Stomach (tissue), 9 donors: ENCODE results near the gene KMT5B. TPM values are rescaled to one million over a fixed set of nuclear protein-coding genes. Genes with fewer than 3 reads are reported as not detected.

Experiments
- DNase-seq, 2 donors: peaks; one replicate each; pipeline versions ENCODE4 v3.0.0 to v3.0.0-alpha.2; 2013 to 2019
- H3K27ac ChIP-seq, 5 donors: fragments of 200-600 bp in 4 of 5; sonication (generic) in 4 of 5; one replicate each; pipeline ENCODE4 v1.5.1; 2013 to 2019; ENCODE audit warnings: mild to moderate bottlenecking in 1 of 5, moderate library complexity in 1 of 5
- H3K27me3 ChIP-seq, 3 donors: fragments of 200-600 bp; sonication (generic); one replicate each; pipeline ENCODE4 v1.5.1; 2017 to 2019; ENCODE audit warnings: mixed run types in 1 of 3
- H3K36me3 ChIP-seq, 4 donors: fragments of 200-600 bp; sonication (generic); 1 replicate in 3 of 4; 2 replicates in 1 of 4; pipeline ENCODE4 v1.5.1; 2016 to 2019
- H3K4me1 ChIP-seq, 4 donors: fragments of 200-600 bp; sonication (generic); one replicate each; pipeline ENCODE4 v1.5.1; 2016 to 2019
- H3K4me3 ChIP-seq, 4 donors: fragments of 200-600 bp; sonication (generic) in 3 of 4; one replicate each; pipeline ENCODE4 v1.5.1; 2016 to 2019; ENCODE audit warnings: mild to moderate bottlenecking in 1 of 4
- H3K9me3 ChIP-seq, 4 donors: fragments of 200-600 bp; sonication (generic); one replicate each; pipeline ENCODE4 v1.5.1; 2016 to 2019
- EP300 ChIP-seq: sonication (generic); formaldehyde crosslinking; IDR thresholded peaks from one replicate; pipeline ENCODE4 v1.6.1; 2017; ENCODE audit warnings: antibody characterized with exemption
- POLR2A ChIP-seq, 4 donors: fragments of 450-650 bp; IDR thresholded peaks; one replicate each; pipeline ENCODE4 v1.6.1; 2016; ENCODE audit warnings: antibody characterized with exemption in 4 of 4, control low read depth in 2 of 4, mild to moderate bottlenecking in 1 of 4, moderate library complexity in 1 of 4
- POLR2AphosphoS5 ChIP-seq, 3 donors: sonication (generic); formaldehyde crosslinking; IDR thresholded peaks; one replicate each; pipeline ENCODE4 v1.6.1; 2016; ENCODE audit warnings: antibody characterized with exemption in 3 of 3
- WGBS, 5 donors: extraction: QIAGEN DNeasy Blood & Tissue Kit in 3 of 5; methylation state at CpG; one replicate each; pipeline versions ENCODE4 v1.1.5 to v1.1.7; 2013 to 2018; 5-methylcytosine and 5-hydroxymethylcytosine counted together
- intact Hi-C: fragments of 100-400 bp; cut with DNase I; formaldehyde crosslinking; loops from one replicate; pipeline ENCODE4 v1.15.1; 2023; ENCODE audit warnings: low total_unique reads
- polyA plus RNA-seq, 3 donors: library from polyadenylated mRNA; stranded (reverse); fragments of 200-250 nt; gene quantifications; one replicate each; pipeline ENCODE4 v1.2.3, GENCODE V29; 2013
- total RNA-seq, 5 donors: library from RNA; depleted of rRNA; stranded (reverse); fragments of >200 nt; gene quantifications; one replicate each; pipeline versions ENCODE4 v1.1.0 to v1.2.3, GENCODE V29; 2014 to 2016
- TF ChIP-seq, protein P1 (sequence below), 7 experiments: fragments of 450-650 bp in 4 of 7; fragments of 200-600 bp in 3 of 7; sonication (generic) in 3 of 7; IDR thresholded peaks; one replicate each; pipeline ENCODE4 v1.5.1; 2016 to 2019; ENCODE audit warnings: antibody characterized with exemption in 7 of 7, control low read depth in 2 of 7, mild to moderate bottlenecking in 1 of 7
- donor health status: healthy with polysubstance abuse.
- donor health status: Bipolar disorder and iron deficiency.
- donor health status: healthy.

The KMT5B gene
- total and polyA plus RNA-seq, 8 donors: 14.3 to 52.7 (median 25.1) TPM

DNA sequence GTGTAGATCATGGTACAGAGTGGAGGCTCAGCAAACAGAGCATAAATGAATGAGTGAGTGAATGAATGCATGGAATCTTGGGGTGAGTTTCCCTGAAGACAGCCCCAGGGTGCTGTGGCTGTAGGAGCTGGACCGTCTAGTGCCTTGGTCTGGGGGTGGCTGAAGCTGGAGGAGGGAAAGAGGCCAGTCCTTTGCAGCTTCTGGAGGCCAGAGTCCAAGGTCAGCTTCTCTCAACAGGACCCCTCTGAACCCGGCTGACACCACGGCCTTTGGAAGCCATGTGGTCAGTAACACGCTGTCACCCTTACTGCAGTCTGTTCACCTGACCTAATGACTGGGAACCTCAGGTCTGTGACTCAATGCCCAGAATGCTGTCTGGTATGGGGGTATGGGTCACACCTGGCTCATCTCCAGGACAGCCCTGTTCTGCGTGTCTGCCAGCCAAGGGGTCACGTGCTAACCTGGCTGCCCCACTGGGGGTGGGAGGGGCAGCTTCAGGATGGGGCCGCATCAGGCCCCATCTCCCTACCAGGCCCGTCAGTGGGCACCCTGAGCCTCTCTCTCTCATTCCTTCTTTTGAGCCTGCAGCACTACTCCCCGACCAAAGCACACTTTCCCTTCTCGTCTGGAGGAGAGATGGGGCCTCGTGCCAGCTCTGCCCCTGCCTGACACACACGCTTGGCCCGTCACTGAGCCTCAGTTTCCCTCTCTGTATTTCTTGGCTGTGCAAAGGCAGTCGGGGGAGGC is 67.8 kb downstream of the KMT5B start:
- intact Hi-C loops: no loop called here
- no peak for TF ChIP-seq POLR2A (IDR thresholded peaks at IDR 0.05)
- TF ChIP-seq POLR2AphosphoS5 (IDR thresholded peaks at IDR 0.05): no peak
- TF ChIP-seq EP300: no peak
- TF ChIP-seq, protein P1, sequence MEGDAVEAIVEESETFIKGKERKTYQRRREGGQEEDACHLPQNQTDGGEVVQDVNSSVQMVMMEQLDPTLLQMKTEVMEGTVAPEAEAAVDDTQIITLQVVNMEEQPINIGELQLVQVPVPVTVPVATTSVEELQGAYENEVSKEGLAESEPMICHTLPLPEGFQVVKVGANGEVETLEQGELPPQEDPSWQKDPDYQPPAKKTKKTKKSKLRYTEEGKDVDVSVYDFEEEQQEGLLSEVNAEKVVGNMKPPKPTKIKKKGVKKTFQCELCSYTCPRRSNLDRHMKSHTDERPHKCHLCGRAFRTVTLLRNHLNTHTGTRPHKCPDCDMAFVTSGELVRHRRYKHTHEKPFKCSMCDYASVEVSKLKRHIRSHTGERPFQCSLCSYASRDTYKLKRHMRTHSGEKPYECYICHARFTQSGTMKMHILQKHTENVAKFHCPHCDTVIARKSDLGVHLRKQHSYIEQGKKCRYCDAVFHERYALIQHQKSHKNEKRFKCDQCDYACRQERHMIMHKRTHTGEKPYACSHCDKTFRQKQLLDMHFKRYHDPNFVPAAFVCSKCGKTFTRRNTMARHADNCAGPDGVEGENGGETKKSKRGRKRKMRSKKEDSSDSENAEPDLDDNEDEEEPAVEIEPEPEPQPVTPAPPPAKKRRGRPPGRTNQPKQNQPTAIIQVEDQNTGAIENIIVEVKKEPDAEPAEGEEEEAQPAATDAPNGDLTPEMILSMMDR (IDR thresholded peaks at IDR 0.05): no peak
- Histone ChIP-seq H3K9me3 (no peaks in the 10 kb centered on the region), H3K4me1 (peaks cover 47 to 90% (median 73%) of the 10 kb centered on the region in 4 donors), H3K36me3 (no peaks in the 10 kb centered on the region), H3K27me3 (no peaks in the 10 kb centered on the region), H3K27ac (peak overlapping the region; percentile 85 to 95 (median 87)), H3K4me3 (no peak overlapping the region)
- WGBS, 5 donors: 49 to 65% (median 60%) methylated on average over 14 of the region's 14 CpGs
- DNase-seq: peak in 1 of 2 donors; percentile 58

DNA sequence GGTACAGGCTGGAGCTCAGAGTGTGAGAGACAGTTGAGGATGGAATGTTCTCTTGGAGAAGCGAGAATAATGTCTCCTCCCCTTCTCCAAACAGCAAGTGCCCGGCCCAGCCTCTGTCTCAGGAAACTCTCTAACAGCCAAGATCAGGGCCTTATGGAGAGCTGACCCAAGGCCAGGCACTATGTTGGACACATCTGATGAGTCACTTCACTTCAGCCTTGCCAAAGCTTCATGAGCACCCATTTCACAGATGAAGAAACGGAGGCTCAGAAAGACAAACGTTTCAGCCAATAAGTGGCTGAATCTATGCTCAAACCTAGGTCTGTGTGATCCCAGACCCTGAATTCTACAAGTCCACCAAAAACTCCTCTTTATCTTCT is 69.8 kb downstream of the KMT5B start:
- H3K27ac ChIP-seq: peak overlapping the region in 4 of 5 donors; percentile 15 to 92 (median 76)
- H3K27me3 ChIP-seq: no peaks in the 10 kb centered on the region
- no peak overlapping the region for H3K4me3 ChIP-seq
- peaks cover 47 to 81% (median 69%) of the 10 kb centered on the region in 4 donors for H3K4me1 ChIP-seq
- H3K9me3 ChIP-seq: no peaks in the 10 kb centered on the region
- 57 to 89% (median 70%) methylated on average over 4 of the region's 4 CpGs for WGBS, 5 donors
- intact Hi-C loops: no loop called here
- H3K36me3 ChIP-seq: no peaks in the 10 kb centered on the region
- TF ChIP-seq POLR2A (IDR thresholded peaks at IDR 0.05): no peak
- TF ChIP-seq POLR2AphosphoS5 (IDR thresholded peaks at IDR 0.05): peak in 1 of 3 donors; percentile 29
- no peak for DNase-seq

DNA sequence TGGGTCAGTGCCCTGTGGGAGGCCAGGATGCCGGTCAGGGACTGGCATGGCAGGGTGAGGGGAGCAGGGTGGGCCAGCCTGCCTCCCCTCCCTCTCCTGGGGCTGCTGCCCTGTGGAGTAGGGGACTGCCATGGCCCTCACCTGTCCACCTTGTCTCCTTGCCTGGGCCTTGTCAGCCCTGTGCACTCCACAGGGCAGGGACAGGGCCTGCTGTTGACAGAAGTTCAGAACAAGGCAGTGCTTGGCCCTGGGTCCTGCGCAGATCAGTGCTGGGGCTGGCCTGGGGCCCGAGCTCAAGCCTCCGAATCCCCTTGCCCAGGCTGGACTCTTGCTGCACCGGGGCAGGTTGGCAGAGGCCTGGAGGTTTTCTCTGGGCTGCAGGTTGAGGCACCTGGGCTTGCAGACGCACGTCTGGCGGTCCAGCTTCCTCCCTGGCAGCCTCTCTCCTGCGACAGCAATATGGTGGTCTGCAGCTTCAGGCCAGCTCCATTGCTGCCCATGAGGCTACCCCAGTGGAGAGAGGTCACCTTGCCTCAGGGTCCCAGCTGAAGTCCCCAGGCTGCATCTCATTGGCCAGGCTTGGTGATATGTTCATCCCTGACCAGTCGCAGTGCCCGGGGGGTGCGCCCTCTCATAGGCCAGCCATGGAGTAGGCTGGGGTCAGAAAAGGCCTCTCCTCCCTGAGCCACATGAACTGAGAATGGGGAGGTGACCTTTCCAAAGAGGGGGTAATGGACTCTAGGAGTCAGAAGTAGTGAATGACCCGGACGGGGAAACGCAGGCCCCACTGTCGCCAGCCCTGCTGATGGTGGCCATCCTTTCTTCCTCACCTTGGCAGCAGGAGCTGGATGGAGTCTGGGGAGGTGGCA is 70.4 kb downstream of the KMT5B start:
- DNase-seq: peak in 1 of 2 donors; percentile 68
- Histone ChIP-seq H3K36me3 (no peaks in the 10 kb centered on the region), H3K4me3 (no peak overlapping the region), H3K27me3 (no peaks in the 10 kb centered on the region), H3K9me3 (no peaks in the 10 kb centered on the region), H3K27ac (peak overlapping the region; percentile 69 to 92 (median 80)), H3K4me1 (peaks cover 51 to 82% (median 69%) of the 10 kb centered on the region in 4 donors)
- intact Hi-C loops: no loop called here
- TF ChIP-seq POLR2A (IDR thresholded peaks at IDR 0.05): no peak
- TF ChIP-seq EP300: no peak
- TF ChIP-seq, protein P1 (IDR thresholded peaks at IDR 0.05): no peak
- no peak for TF ChIP-seq POLR2AphosphoS5 (IDR thresholded peaks at IDR 0.05)
- 63 to 81% (median 67%) methylated on average over 10 to 16 of the region's 16 CpGs for WGBS, 5 donors

DNA sequence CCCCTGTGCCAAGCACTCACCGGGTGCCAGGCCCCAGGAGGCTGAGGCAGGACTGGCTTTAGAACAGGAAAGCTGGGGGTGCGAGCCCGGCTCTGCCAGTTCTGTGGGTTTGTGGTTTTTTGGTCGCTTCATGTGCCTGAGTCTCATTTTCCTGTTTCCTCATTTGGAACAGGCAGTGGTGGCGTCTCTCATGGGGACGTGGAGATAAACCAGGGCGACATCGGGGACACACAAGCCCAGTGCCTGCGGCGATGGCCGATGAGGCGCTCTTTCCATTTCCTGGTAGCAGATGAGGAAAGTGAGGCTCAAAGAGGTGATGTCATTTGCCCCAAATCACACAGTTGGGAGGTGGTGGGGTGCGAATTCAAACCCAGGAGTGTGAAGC is 71.1 kb downstream of the KMT5B start:
- intact Hi-C loops: no loop called here
- Histone ChIP-seq H3K27ac (peak overlapping the region; percentile 69 to 92 (median 80)), H3K4me3 (no peak overlapping the region), H3K9me3 (no peaks in the 10 kb centered on the region), H3K36me3 (no peaks in the 10 kb centered on the region), H3K27me3 (no peaks in the 10 kb centered on the region), H3K4me1 (peaks cover 49 to 79% (median 67%) of the 10 kb centered on the region in 4 donors)
- WGBS, 5 donors: 22 to 60% (median 40%) methylated on average over 13 of the region's 13 CpGs
- TF ChIP-seq POLR2AphosphoS5 (IDR thresholded peaks at IDR 0.05): no peak
- peak in 1 of 2 donors; percentile 85 for DNase-seq

DNA sequence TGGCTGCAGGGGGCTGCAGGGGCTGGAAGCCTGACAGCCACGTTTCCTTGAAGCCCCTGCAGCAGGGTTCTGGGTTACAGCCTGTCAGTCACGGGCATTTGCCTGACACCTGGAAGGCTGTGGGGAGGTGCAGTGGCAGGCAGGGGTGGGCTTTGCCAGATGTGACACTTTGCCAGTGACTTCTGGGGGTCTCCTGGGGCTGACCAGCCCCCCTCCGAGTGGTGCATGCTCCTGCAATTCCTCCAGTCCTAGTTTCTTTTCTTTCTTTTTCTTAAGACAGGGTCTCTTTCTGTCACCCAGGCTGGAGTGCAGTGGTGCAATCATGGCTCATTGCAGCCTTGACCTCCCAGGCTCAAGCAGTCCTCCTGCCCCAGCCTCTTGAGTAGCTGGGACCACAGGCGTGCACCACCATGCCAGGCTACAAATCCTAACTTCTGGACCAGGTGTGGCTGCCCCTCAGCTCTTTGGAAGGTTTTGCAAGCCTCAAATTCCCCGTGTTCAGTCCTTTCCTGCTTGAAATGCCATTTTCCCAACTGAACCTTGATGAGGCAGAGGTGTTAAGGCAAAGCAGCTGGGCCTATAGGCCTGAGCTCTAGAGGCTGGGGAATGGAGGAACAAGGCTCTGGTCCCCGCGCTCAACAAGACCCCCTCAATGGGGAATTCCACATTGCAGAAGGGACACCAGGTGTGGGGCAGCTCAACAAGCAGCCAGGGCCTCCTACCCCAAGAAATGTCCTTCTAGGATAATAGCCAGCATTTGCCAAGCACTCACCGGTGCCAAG is 71.7 kb downstream of the KMT5B start:
- H3K27ac ChIP-seq: peak overlapping the region; percentile 69 to 92 (median 80)
- DNase-seq: no peak
- no peaks in the 10 kb centered on the region for H3K27me3 ChIP-seq
- no peak overlapping the region for H3K4me3 ChIP-seq
- TF ChIP-seq, protein P1 (IDR thresholded peaks at IDR 0.05): no peak
- TF ChIP-seq POLR2AphosphoS5 (IDR thresholded peaks at IDR 0.05) (no peak), EP300 (no peak), POLR2A (IDR thresholded peaks at IDR 0.05) (no peak)
- 49 to 62% (median 51%) methylated on average over 8 of the region's 8 CpGs for WGBS, 5 donors
- intact Hi-C loops: no loop called here
- no peaks in the 10 kb centered on the region for H3K9me3 ChIP-seq
- peaks cover 43 to 73% (median 62%) of the 10 kb centered on the region in 4 donors for H3K4me1 ChIP-seq
- no peaks in the 10 kb centered on the region for H3K36me3 ChIP-seq
